GM13976 (cell line): ENCODE measurements around the gene PTPRK.

ENCODE experiments used
- DNase-seq: peaks from one replicate; pipeline ENCODE4 v3.0.0; 2012; ENCODE audit warnings: low spot score
- in situ Hi-C: fragments of 300-500 bp; cut with MboI; formaldehyde crosslinking; loops from one replicate; pipeline ENCODE4 v1.12.0; 2022; ENCODE audit warnings: low sequenced_read_pairs, mixed read lengths, inconsistent platforms; ENCODE audit not compliant: unreplicated experiment
- TF ChIP-seq, protein P1 (sequence below): IDR thresholded peaks from 2 replicates; pipeline ENCODE4 v1.5.1; 2012; ENCODE audit warnings: borderline replicate concordance, mild to moderate bottlenecking; ENCODE audit not compliant: insufficient read depth; ENCODE audit errors: extremely low read depth, missing control alignments, control extremely low read depth

The PTPRK gene

GRCh38 chr6:128225612-128226011 lies 294.8 kb downstream of the PTPRK start:
- TF ChIP-seq, protein P1, sequence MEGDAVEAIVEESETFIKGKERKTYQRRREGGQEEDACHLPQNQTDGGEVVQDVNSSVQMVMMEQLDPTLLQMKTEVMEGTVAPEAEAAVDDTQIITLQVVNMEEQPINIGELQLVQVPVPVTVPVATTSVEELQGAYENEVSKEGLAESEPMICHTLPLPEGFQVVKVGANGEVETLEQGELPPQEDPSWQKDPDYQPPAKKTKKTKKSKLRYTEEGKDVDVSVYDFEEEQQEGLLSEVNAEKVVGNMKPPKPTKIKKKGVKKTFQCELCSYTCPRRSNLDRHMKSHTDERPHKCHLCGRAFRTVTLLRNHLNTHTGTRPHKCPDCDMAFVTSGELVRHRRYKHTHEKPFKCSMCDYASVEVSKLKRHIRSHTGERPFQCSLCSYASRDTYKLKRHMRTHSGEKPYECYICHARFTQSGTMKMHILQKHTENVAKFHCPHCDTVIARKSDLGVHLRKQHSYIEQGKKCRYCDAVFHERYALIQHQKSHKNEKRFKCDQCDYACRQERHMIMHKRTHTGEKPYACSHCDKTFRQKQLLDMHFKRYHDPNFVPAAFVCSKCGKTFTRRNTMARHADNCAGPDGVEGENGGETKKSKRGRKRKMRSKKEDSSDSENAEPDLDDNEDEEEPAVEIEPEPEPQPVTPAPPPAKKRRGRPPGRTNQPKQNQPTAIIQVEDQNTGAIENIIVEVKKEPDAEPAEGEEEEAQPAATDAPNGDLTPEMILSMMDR = no peak
- in situ Hi-C loops = no loop called here

DNA sequence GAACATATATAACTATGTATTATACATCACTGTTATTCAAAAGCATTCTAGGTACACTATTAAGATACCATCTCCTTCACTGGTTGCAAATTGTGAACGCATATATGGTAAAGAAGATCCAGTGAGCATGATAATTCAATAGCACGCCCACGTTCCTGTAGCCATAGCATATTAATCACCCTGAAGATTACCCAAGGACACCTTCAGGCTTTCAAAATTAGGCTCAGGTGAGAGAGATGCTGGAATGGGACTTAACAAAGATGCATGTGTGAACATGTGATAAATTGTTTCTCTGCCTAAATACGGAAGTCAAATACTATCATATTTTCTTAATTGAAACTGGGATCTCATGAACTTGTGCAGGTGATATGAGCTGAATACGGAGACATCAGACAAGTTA lies 303.5 kb downstream of the PTPRK start:
- in situ Hi-C loops = no loop called here
- TF ChIP-seq, protein P1 = no peak
- DNase-seq = no peak

More at GRCh38 chr6:128225612-128226011, 294.8 kb downstream of the PTPRK start:
- DNase-seq = no peak

GRCh38 chr6:128209771-128210170 lies 310.6 kb downstream of the PTPRK start:
- no peak for DNase-seq
- TF ChIP-seq, protein P1 = no peak
- in situ Hi-C loops = no loop called here

DNA sequence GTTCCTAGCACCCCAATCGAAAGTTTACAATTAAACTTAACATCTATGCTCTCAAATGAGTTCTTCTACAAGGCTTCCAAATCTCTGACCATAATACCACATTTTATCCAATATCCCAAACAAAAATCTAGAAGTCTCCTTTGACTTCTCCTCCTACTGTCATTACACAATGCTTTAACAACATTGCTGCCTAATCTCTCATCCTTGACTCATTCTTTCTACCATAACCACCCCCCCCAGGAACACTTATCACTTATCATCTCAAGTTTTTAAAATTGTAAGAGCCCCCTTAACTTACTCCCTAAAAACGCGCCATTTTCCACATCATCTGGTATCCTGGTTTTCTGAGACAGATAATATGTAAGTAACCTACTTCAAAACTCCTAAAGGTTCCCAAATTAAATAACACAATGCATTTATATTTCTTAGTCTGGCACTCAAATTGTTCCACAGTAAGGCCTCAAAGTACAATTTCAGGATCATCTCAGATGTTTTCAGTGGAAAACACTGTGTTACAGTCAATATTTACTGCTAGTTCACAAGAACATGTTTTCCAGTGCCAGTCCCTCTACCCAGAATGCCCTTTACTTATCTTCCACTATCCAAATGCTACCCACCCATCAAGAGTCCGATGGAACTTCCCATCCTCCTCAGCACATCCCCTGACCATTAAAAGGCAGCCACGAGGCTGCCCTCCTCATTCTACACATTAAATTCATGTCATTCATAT lies 311.4 kb downstream of the PTPRK start:
- TF ChIP-seq, protein P1 = no peak
- no peak for DNase-seq
- in situ Hi-C loops = no loop called here

- DNase-seq = no peak
- TF ChIP-seq, protein P1 = no peak
- in situ Hi-C loops = no loop called here
These were observed 312.3 kb downstream of the PTPRK start for GRCh38 chr6:128208078-128208477.

DNA sequence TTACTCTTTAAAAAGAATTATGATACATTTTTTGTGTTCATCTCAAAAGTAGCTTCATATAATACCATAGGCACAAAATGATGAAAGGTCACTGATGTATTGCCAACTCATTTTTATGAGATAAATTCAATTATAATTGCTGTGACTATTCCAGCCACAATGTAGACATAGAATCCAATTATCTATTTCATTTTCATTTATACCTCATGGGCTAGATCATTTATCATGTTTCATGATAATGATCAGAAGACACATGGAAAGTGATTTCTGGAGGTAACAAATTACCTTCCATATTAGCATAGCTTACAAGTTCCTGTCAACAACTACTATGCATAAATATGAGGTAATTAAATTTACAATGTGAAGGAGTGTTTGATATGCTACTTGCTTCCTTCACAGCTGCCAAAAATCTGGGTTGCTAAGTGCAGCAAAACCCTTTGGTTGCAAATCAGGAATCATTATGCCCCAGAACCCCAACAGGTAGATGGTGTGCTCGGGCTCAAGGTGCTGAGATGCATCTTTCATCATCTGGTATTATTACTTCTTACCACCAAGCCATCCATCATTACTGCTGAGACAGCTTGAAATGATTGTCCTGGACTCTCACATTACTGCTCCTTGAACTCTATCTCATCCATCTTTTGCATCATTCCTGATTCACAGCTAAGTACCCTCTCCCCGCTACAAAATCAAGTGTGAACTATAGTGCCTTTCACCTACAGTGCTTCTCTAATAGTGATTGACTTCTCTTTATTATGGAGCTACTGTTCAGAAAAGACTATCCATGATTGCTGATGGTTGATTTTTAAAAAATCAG lies 313.6 kb downstream of the PTPRK start:
- DNase-seq = no peak
- in situ Hi-C loops = no loop called here
- TF ChIP-seq, protein P1 = no peak
